GM12875 (cell line): Measurements from ENCODE around the gene EVPLL.
"Not testable (repeated sequence)": the region's sequence is repeated elsewhere in the genome, so short reads cannot be mapped to it uniquely, and the experiment has no call there.

Experiments
- H3K4me3 ChIP-seq: one replicate; pipeline ENCODE4 v1.5.1; 2011; ENCODE audit warnings: low read depth, low read length, control low read depth
- CTCF ChIP-seq: IDR thresholded peaks from 2 replicates; pipeline ENCODE4 v1.5.1; 2011; ENCODE audit warnings: low read depth, mild to moderate bottlenecking, control low read depth, inconsistent platforms, low read length, moderate library complexity, borderline replicate concordance; ENCODE audit not compliant: insufficient read depth

Gene EVPLL

GRCh38 chr17:18377437-18378204, at the start of gene EVPLL:
Gene EVPLL (plus strand): TSS chr17:18377778. CDS start chr17:18380938, 3,160 bp downstream.
- H3K4me3 ChIP-seq: no peak within 1 kb of the TSS
- TF ChIP-seq CTCF: no peak

- TF ChIP-seq CTCF: no peak
- no peak overlapping the region for H3K4me3 ChIP-seq
Measured at GRCh38 chr17:18328643-18329204, 48.9 kb upstream of the EVPLL start.

GRCh38 chr17:18331879-18332278, 45.7 kb upstream of the EVPLL start:
- no peak overlapping the region for H3K4me3 ChIP-seq
- no peak for TF ChIP-seq CTCF

GRCh38 chr17:18332909-18333489, 44.6 kb upstream of the EVPLL start:
- TF ChIP-seq CTCF: no peak
- H3K4me3 ChIP-seq: no peak overlapping the region

- H3K4me3 ChIP-seq: not testable (repeated sequence)
Measured at GRCh38 chr17:18338158-18338557, 39.4 kb upstream of the EVPLL start.

GRCh38 chr17:18339933-18340332, 37.6 kb upstream of the EVPLL start:
- H3K4me3 ChIP-seq: no peak overlapping the region
- TF ChIP-seq CTCF: no peak

- no peak overlapping the region for H3K4me3 ChIP-seq
- no peak for TF ChIP-seq CTCF
Measured at GRCh38 chr17:18344021-18344420, 33.6 kb upstream of the EVPLL start.
